PC-3 (cell line): Measurements from ENCODE around the gene ARHGAP5. TPM values are rescaled to one million over a fixed set of nuclear protein-coding genes. Genes with fewer than 3 reads are reported as not detected.

Experiments used
- ATAC-seq: fragments of 200-7000 bp; cut with Tn5 transposase; 2 replicates; pipeline ENCODE4 v1.9.1; 2020; ENCODE audit warnings: mild to moderate bottlenecking, moderate library complexity
- BruUV-seq: library from RNA; stranded (reverse); fragments of 400-500 nt; replicated peaks from 2 replicates; lab custom pipeline; 2021; lab: Mats Ljungman, UMichigan
- CTCF ChIA-PET: fragments of 300-600 bp; sonication (Branson Sonifier 250); formaldehyde crosslinking; loops from one replicate; lab custom pipeline; 2022; ENCODE audit warnings: antibody characterized with exemption; lab: Charles Lee
- POLR2A ChIA-PET: fragments of 300-600 bp; sonication (Branson Sonifier 250); formaldehyde crosslinking; loops from one replicate; lab custom pipeline; 2022; ENCODE audit warnings: antibody characterized with exemption; ENCODE audit not compliant: unreplicated experiment; lab: Charles Lee
- DNase-seq: peaks from one replicate; pipeline ENCODE4 v3.0.0-alpha.2; 2015
- H2AFZ ChIP-seq: fragments of 300-600 bp; sonication (generic); 2 replicates; pipeline ENCODE4 v1.6.0; 2016; ENCODE audit warnings: antibody characterized with exemption, low read length
- H3F3A ChIP-seq: fragments of 300-600 bp; sonication (generic); one replicate; pipeline ENCODE4 v1.6.0; 2017; ENCODE audit warnings: antibody characterized with exemption, low read length, control low read depth, mild to moderate bottlenecking; ENCODE audit not compliant: unreplicated experiment
- H3K27ac ChIP-seq: fragments of 300-600 bp; sonication (generic); 2 replicates; pipeline ENCODE4 v1.5.1; 2016; ENCODE audit warnings: mild to moderate bottlenecking, low read length
- H3K27me3 ChIP-seq: fragments of 300-600 bp; sonication (generic); 2 replicates; pipeline ENCODE4 v1.6.1; 2016; ENCODE audit warnings: low read length, mixed read lengths
- H3K36me3 ChIP-seq: fragments of 300-600 bp; sonication (generic); 2 replicates; pipeline ENCODE4 v1.6.1; 2016; ENCODE audit warnings: low read depth, mixed run types, low read length, mixed read lengths
- H3K4me1 ChIP-seq: fragments of 300-600 bp; sonication (generic); 2 replicates; pipeline ENCODE4 v1.5.1; 2016; ENCODE audit warnings: low read length; ENCODE audit not compliant: insufficient read depth
- H3K4me2 ChIP-seq: fragments of 300-600 bp; sonication (generic); 2 replicates; pipeline ENCODE4 v1.6.0; 2016; ENCODE audit warnings: low read length
- H3K4me3 ChIP-seq: fragments of 300-600 bp; sonication (generic); 2 replicates; pipeline ENCODE4 v1.5.1; 2016; ENCODE audit warnings: mild to moderate bottlenecking, low read length, mixed read lengths
- H3K79me2 ChIP-seq: fragments of 300-600 bp; sonication (generic); 2 replicates; pipeline ENCODE4 v1.6.1; 2017; ENCODE audit warnings: low read length, mixed read lengths
- H3K9ac ChIP-seq: fragments of 300-600 bp; sonication (generic); 2 replicates; pipeline ENCODE4 v1.6.0; 2016; ENCODE audit warnings: mild to moderate bottlenecking, low read length
- H3K9me2 ChIP-seq: fragments of 300-600 bp; sonication (generic); replicated peaks from 2 replicates; pipeline ENCODE4 v1.6.1; 2016; ENCODE audit warnings: mixed run types, low read length, mixed read lengths
- H3K9me3 ChIP-seq: fragments of 300-600 bp; sonication (generic); 2 replicates; pipeline ENCODE4 v1.6.1; 2016; ENCODE audit warnings: low read length, mixed read lengths
- H4K20me1 ChIP-seq: fragments of 300-600 bp; sonication (generic); 2 replicates; pipeline ENCODE4 v1.6.1; 2016; ENCODE audit warnings: low read length, mixed read lengths
- CTCF ChIP-seq: fragments of 300-600 bp; sonication (generic); conservative IDR thresholded peaks from 2 replicates; pipeline ENCODE4 v1.5.1; 2017; ENCODE audit warnings: antibody characterized with exemption, low read depth, mild to moderate bottlenecking, low read length
- EZH2 ChIP-seq: fragments of 300-600 bp; sonication (generic); IDR thresholded peaks from one replicate; pipeline ENCODE4 v1.6.1; 2017; ENCODE audit warnings: antibody characterized with exemption, mild to moderate bottlenecking, low read length; ENCODE audit not compliant: unreplicated experiment
- EZH2phosphoT487 ChIP-seq: fragments of 300-600 bp; sonication (generic); IDR thresholded peaks from 2 replicates; pipeline ENCODE4 v1.6.1; 2018; ENCODE audit warnings: mild to moderate bottlenecking, antibody characterized with exemption, low read length, borderline replicate concordance
- intact Hi-C: fragments of 100-400 bp; cut with micrococcal nuclease; formaldehyde crosslinking; loops from 2 replicates; pipeline ENCODE4 v1.9.0; 2023
- total RNA-seq: library from RNA; depleted of rRNA; stranded (reverse); fragments of >200 nt; gene quantifications from 2 replicates; pipeline ENCODE4 v1.2.3, GENCODE V29; 2014

ARHGAP5 gene
- total RNA-seq, 1 experiment from 2014 or later, result 46.4 TPM

GRCh38 chr14:32134448-32135097, 57.5 kb downstream of the ARHGAP5 start:
- POLR2A ChIA-PET, result interaction anchor here (0.5 kb wide), 1 partner anchor 45 kb away, joined by 3 read pairs; no protein-coding TSS in a partner anchor
- peak; percentile 93 for DNase-seq
- no peak for TF ChIP-seq EZH2phosphoT487
- no peak for TF ChIP-seq EZH2
- TF ChIP-seq CTCF, result no peak

GRCh38 chr14:32136027-32136825, 59.1 kb downstream of the ARHGAP5 start:
- no peaks in the 10 kb centered on the region for H3K9me2 ChIP-seq
- POLR2A ChIA-PET, result no interaction called here
- TF ChIP-seq EZH2 (no peak), EZH2phosphoT487 (no peak), CTCF (no peak)
- H3K36me3 ChIP-seq, result peaks cover 22% of the 10 kb centered on the region
- H3K27me3 ChIP-seq, result no peaks in the 10 kb centered on the region
- H3F3A ChIP-seq, result peaks cover 10% of the 10 kb centered on the region
- H3K9ac ChIP-seq, result no peak overlapping the region
- BruUV-seq, result no TSS peak
- no peak overlapping the region for H2AFZ ChIP-seq
- no peak overlapping the region for H3K4me3 ChIP-seq
- peaks cover 49% of the 10 kb centered on the region for H3K79me2 ChIP-seq
- CTCF ChIA-PET, result no interaction called here
- H3K27ac ChIP-seq, result no peak overlapping the region
- peaks cover 20% of the 10 kb centered on the region for H3K4me1 ChIP-seq
- ATAC-seq (no peak), DNase-seq (no peak)
- no peaks in the 10 kb centered on the region for H3K9me3 ChIP-seq
- H4K20me1 ChIP-seq, result no peaks in the 10 kb centered on the region
- intact Hi-C loops, result loop anchor here (10.0 kb wide), 1 partner anchor 141 kb away; no protein-coding TSS in a partner anchor
- no peak overlapping the region for H3K4me2 ChIP-seq

More at GRCh38 chr14:32134448-32135097, 57.5 kb downstream of the ARHGAP5 start:
- intact Hi-C loops, result loop anchor here (2.0 to 10.0 kb wide), 5 partner anchors 56 to 338 kb away; partner anchors contain the start of genes RNU6-7 and RNU6-8
- H3K79me2 ChIP-seq, result peaks cover 55% of the 10 kb centered on the region
- peak overlapping the region; percentile 79 for H3K27ac ChIP-seq
- H3K27me3 ChIP-seq, result no peaks in the 10 kb centered on the region
- CTCF ChIA-PET, result no interaction called here
- peaks cover 23% of the 10 kb centered on the region for H3K4me1 ChIP-seq
- peaks cover 17% of the 10 kb centered on the region for H3K36me3 ChIP-seq
- H3K9me2 ChIP-seq, result no peaks in the 10 kb centered on the region
- peak overlapping the region; percentile 47 for H3K4me2 ChIP-seq
- ATAC-seq, result peak; percentile 92
- no peaks in the 10 kb centered on the region for H4K20me1 ChIP-seq
- H3K9ac ChIP-seq, result peak overlapping the region; percentile 7; the same call in 1 of the 2 replicates
- H3K9me3 ChIP-seq, result no peaks in the 10 kb centered on the region
- BruUV-seq, result no TSS peak
- no peak overlapping the region for H2AFZ ChIP-seq
- no peak overlapping the region for H3K4me3 ChIP-seq
- peaks cover 10% of the 10 kb centered on the region for H3F3A ChIP-seq
